Left ventricle myocardium inferior (tissue), 1 donor: ENCODE data around the gene SCN3B. TPM values are rescaled to one million over a fixed set of nuclear protein-coding genes. Genes with fewer than 3 reads are reported as not detected.

Experiments used
- DNase-seq: peaks from one replicate; pipeline ENCODE4 v3.0.0-alpha.2; 2020
- H3K27ac ChIP-seq: fragments of 200-600 bp; replicated peaks from 2 replicates; pipeline ENCODE4 v1.8.0; 2021
- H3K27me3 ChIP-seq: fragments of 200-600 bp; 2 replicates; pipeline ENCODE4 v1.8.0; 2021; ENCODE audit warnings: low read depth
- H3K36me3 ChIP-seq: fragments of 200-600 bp; 2 replicates; pipeline ENCODE4 v1.8.0; 2021
- H3K4me1 ChIP-seq: fragments of 200-600 bp; 2 replicates; pipeline ENCODE4 v1.8.0; 2021
- H3K4me3 ChIP-seq: fragments of 200-600 bp; 2 replicates; pipeline ENCODE4 v1.8.0; 2021; ENCODE audit warnings: mild to moderate bottlenecking, moderate library complexity
- H3K9me3 ChIP-seq: fragments of 200-600 bp; replicated peaks from 2 replicates; pipeline ENCODE4 v1.8.0; 2021
- CTCF ChIP-seq: fragments of 200-600 bp; IDR thresholded peaks from 2 replicates; pipeline ENCODE4 v1.8.0; 2021; ENCODE audit warnings: antibody characterized with exemption, mild to moderate bottlenecking, borderline replicate concordance
- intact Hi-C: fragments of 100-400 bp; cut with micrococcal nuclease; formaldehyde crosslinking; loops from one replicate; pipeline ENCODE4 v1.11.0; 2022
- total RNA-seq: library from RNA; stranded (reverse); fragmentation: NEBNext Ultra II Directional; extraction: Animal tissue kit (Norgen Biotek cat#: 25700); gene quantifications from one replicate; pipeline ENCODE4 v1.2.1, GENCODE V29; 2021
- donor health status: DM: no; HTN: yes; CAD: no; lungs with severe emphysema.

The SCN3B gene
- total RNA-seq, 1 donor from 2014 or later, result 1.9 TPM

GRCh38 chr11:123601136-123601535 is 53.3 kb downstream of the SCN3B start:
- Histone ChIP-seq H3K9me3 (no peaks in the 10 kb centered on the region), H3K4me3 (no peak overlapping the region), H3K27me3 (no peaks in the 10 kb centered on the region), H3K4me1 (peaks cover 22% of the 10 kb centered on the region), H3K36me3 (peaks cover 29% of the 10 kb centered on the region), H3K27ac (no peak overlapping the region)
- no peak for TF ChIP-seq CTCF
- intact Hi-C loops, result no loop called here
- no peak for DNase-seq

GRCh38 chr11:123597859-123598258 is 56.6 kb downstream of the SCN3B start:
- H3K36me3 ChIP-seq, result peaks cover 24% of the 10 kb centered on the region
- H3K4me3 ChIP-seq, result no peak overlapping the region
- intact Hi-C loops, result no loop called here
- H3K4me1 ChIP-seq, result peaks cover 4% of the 10 kb centered on the region
- H3K27ac ChIP-seq, result no peak overlapping the region
- no peak for DNase-seq
- H3K27me3 ChIP-seq, result no peaks in the 10 kb centered on the region
- H3K9me3 ChIP-seq, result no peaks in the 10 kb centered on the region
- TF ChIP-seq CTCF, result no peak

GRCh38 chr11:123594921-123595320 is 59.5 kb downstream of the SCN3B start:
- no peak for DNase-seq

GRCh38 chr11:123594188-123594901 is 60.1 kb downstream of the SCN3B start:
- no peaks in the 10 kb centered on the region for H3K9me3 ChIP-seq

More at GRCh38 chr11:123594921-123595320, 59.5 kb downstream of the SCN3B start:
- Histone ChIP-seq H3K27me3 (no peaks in the 10 kb centered on the region), H3K36me3 (peaks cover 12% of the 10 kb centered on the region), H3K4me3 (no peak overlapping the region), H3K4me1 (peaks cover 10% of the 10 kb centered on the region), H3K27ac (no peak overlapping the region), H3K9me3 (no peaks in the 10 kb centered on the region)
- intact Hi-C loops, result no loop called here
- TF ChIP-seq CTCF, result no peak

GRCh38 chr11:123593570-123593969 is 60.9 kb downstream of the SCN3B start:
- intact Hi-C loops, result no loop called here
- Histone ChIP-seq H3K27me3 (no peaks in the 10 kb centered on the region), H3K36me3 (peaks cover 12% of the 10 kb centered on the region), H3K4me3 (no peak overlapping the region), H3K27ac (no peak overlapping the region), H3K4me1 (peaks cover 13% of the 10 kb centered on the region), H3K9me3 (no peaks in the 10 kb centered on the region)
- no peak for TF ChIP-seq CTCF
- DNase-seq, result no peak

More at GRCh38 chr11:123594188-123594901, 60.1 kb downstream of the SCN3B start:
- H3K36me3 ChIP-seq, result peaks cover 12% of the 10 kb centered on the region
- no peaks in the 10 kb centered on the region for H3K27me3 ChIP-seq
- H3K27ac ChIP-seq, result no peak overlapping the region
- no peak for DNase-seq
- H3K4me3 ChIP-seq, result no peak overlapping the region
- H3K4me1 ChIP-seq, result peaks cover 13% of the 10 kb centered on the region
- TF ChIP-seq CTCF, result no peak
- intact Hi-C loops, result no loop called here
